Chondrocyte (in vitro differentiated cells): ENCODE data around the gene CCDC93. TPM values are rescaled to one million over a fixed set of nuclear protein-coding genes. Genes with fewer than 3 reads are reported as not detected.

Source experiments
- DNase-seq: peaks from one replicate; pipeline ENCODE4 v3.0.0; 2021; ENCODE audit warnings: mixed read lengths, low spot score
- H3K27ac Mint-ChIP-seq: one replicate; pipeline ENCODE4 v1.8.0; 2021; ENCODE audit warnings: mild to moderate bottlenecking, moderate library complexity, mixed read lengths; ENCODE audit not compliant: unreplicated experiment
- H3K27me3 Mint-ChIP-seq: 2 replicates; pipeline ENCODE4 v1.8.0; 2021; ENCODE audit warnings: low read depth, mixed read lengths
- H3K36me3 Mint-ChIP-seq: 2 replicates; pipeline ENCODE4 v1.8.0; 2021; ENCODE audit warnings: low read depth, mixed read lengths
- H3K4me1 Mint-ChIP-seq: 2 replicates; pipeline ENCODE4 v1.8.0; 2021; ENCODE audit warnings: low read depth, mild to moderate bottlenecking, mixed read lengths
- H3K4me3 Mint-ChIP-seq: one replicate; pipeline ENCODE4 v1.8.0; 2021; ENCODE audit warnings: mild to moderate bottlenecking, moderate library complexity, mixed read lengths; ENCODE audit not compliant: unreplicated experiment
- H3K9me3 Mint-ChIP-seq: 2 replicates; pipeline ENCODE4 v1.8.0; 2021; ENCODE audit warnings: low read depth, mixed read lengths
- total RNA-seq: library from RNA; stranded (reverse); gene quantifications from 3 replicates; pipeline ENCODE4 v1.2.1, GENCODE V29; 2021
- TF ChIP-seq, protein P1 (sequence below): fragments of 200-600 bp; sonication (generic); IDR thresholded peaks from 2 replicates; pipeline ENCODE4 v1.5.0; 2021; ENCODE audit warnings: antibody characterized with exemption, mild to moderate bottlenecking, moderate library complexity

Gene CCDC93
- total RNA-seq, 1 donor from 2014 or later = 22.8 TPM

DNA sequence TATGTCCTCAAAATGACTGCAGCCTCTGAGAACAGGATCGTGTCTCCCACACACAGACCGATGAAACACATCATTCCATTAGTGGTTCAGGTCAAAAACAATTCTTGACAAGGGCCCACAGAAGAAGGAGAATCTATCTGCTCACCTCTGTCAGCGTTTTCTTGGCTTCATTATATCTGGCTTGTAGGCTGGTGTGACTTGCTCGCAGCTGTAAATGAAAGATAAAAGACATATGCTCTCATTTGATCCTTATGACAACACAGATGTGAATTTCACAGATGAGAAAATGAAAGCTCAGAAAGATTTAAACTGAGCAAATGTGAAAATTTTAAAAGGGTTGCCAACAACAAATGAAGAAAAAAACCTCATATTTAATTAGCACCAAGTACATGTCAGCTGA is 61.6 kb downstream of the CCDC93 start:
- H3K4me1 Mint-ChIP-seq = peaks cover 6% of the 10 kb centered on the region
- no peaks in the 10 kb centered on the region for H3K27me3 Mint-ChIP-seq
- TF ChIP-seq, protein P1, sequence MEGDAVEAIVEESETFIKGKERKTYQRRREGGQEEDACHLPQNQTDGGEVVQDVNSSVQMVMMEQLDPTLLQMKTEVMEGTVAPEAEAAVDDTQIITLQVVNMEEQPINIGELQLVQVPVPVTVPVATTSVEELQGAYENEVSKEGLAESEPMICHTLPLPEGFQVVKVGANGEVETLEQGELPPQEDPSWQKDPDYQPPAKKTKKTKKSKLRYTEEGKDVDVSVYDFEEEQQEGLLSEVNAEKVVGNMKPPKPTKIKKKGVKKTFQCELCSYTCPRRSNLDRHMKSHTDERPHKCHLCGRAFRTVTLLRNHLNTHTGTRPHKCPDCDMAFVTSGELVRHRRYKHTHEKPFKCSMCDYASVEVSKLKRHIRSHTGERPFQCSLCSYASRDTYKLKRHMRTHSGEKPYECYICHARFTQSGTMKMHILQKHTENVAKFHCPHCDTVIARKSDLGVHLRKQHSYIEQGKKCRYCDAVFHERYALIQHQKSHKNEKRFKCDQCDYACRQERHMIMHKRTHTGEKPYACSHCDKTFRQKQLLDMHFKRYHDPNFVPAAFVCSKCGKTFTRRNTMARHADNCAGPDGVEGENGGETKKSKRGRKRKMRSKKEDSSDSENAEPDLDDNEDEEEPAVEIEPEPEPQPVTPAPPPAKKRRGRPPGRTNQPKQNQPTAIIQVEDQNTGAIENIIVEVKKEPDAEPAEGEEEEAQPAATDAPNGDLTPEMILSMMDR = no peak
- H3K4me3 Mint-ChIP-seq = no peak overlapping the region
- DNase-seq = no peak
- H3K27ac Mint-ChIP-seq = no peak overlapping the region
- no peaks in the 10 kb centered on the region for H3K9me3 Mint-ChIP-seq
- peaks cover 39% of the 10 kb centered on the region for H3K36me3 Mint-ChIP-seq

DNA sequence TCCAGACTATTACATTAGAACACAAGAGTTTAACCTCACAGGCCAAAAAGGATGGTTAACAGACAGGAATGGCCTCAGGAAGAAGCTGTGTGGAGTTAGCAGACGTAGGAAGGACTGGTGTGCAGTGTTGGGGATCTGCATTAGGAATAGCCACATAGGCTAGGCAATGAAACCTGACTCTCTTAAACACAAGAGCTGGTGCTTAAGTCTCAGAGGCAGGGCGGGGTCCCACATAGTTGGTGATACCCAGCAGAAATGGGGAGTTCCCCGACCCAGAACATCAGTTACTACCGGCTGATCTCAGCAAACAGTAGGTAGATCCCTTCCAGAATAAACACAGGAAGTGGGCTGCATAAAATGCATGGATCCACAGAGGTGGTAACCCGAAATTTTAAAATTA is 64.1 kb downstream of the CCDC93 start:
- no peak overlapping the region for H3K4me3 Mint-ChIP-seq
- no peak overlapping the region for H3K27ac Mint-ChIP-seq
- no peak for DNase-seq
- no peaks in the 10 kb centered on the region for H3K27me3 Mint-ChIP-seq
- peaks cover 51% of the 10 kb centered on the region for H3K36me3 Mint-ChIP-seq
- TF ChIP-seq, protein P1 = no peak
- H3K9me3 Mint-ChIP-seq = no peaks in the 10 kb centered on the region
- H3K4me1 Mint-ChIP-seq = peaks cover 6% of the 10 kb centered on the region

DNA sequence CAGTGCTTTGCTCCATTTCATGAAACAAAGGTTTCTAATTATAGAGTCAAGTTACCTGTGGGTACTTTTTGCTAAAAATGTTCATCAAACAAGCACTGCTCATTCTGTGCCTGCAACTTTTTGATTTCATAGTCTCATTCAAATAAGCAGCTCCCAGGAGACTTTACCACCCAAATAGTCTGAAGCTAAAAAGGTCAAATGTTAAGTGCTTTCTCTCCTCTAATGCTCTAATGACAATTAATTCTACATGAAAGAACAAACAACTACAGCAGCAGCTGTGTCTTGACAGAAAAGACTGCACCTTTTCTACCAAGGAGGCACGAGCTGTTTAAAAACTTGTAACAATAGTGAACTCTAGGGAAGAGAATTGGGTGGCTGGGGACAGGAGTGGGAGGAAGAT is 65.3 kb downstream of the CCDC93 start:
- TF ChIP-seq, protein P1 = no peak
- peaks cover 48% of the 10 kb centered on the region for H3K36me3 Mint-ChIP-seq

DNA sequence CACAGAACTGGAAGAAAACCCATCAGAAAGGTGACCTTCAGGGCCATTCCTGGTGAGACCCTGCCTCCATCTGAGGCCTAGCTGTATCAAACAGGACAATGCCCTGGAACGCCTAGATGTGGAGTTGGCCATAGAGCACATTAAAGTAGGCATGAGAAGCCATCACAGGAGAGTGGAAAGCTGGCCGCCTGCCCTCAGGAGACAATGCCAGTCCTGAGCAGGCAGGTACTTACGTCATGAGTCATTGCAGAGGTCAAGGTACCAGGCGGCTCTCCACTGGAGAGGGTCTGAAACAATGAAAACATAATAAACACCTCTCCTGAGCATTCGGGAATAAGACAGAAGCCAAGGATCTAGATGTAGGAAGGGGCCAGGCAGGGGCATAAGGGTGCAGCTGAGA is 68.6 kb downstream of the CCDC93 start:
- Mint-ChIP-seq H3K4me3 (no peak overlapping the region), H3K27me3 (no peaks in the 10 kb centered on the region), H3K4me1 (peaks cover 5% of the 10 kb centered on the region), H3K9me3 (no peaks in the 10 kb centered on the region), H3K27ac (no peak overlapping the region), H3K36me3 (peaks cover 47% of the 10 kb centered on the region)
- DNase-seq = no peak
- TF ChIP-seq, protein P1 = no peak

More for the DNA sequence above, 65.3 kb downstream of the CCDC93 start:
- no peaks in the 10 kb centered on the region for H3K9me3 Mint-ChIP-seq
- no peak overlapping the region for H3K27ac Mint-ChIP-seq
- no peak overlapping the region for H3K4me3 Mint-ChIP-seq
- H3K4me1 Mint-ChIP-seq = peaks cover 6% of the 10 kb centered on the region
- H3K27me3 Mint-ChIP-seq = no peaks in the 10 kb centered on the region
- no peak for DNase-seq

DNA sequence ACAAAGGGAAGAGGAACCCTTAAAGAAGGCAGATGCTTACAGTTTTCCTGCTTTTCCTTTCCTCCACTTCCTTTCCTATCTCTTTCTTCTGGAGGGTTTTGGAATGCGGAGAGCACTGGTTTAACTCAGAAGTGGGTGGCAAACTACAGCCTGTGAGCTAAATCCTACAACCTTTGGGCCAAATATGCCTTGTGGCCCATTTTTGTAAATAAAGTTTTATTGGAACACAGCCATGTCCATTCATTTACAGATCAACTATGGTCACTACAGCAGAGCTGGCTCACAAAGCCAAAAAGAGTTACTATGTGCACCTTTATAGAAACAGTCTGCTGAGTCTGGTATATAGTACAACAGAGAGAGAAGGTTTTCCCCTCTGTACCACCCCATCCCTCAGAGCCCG is 69.1 kb downstream of the CCDC93 start:
- H3K27me3 Mint-ChIP-seq = no peaks in the 10 kb centered on the region
- H3K4me3 Mint-ChIP-seq = no peak overlapping the region
- H3K36me3 Mint-ChIP-seq = peaks cover 51% of the 10 kb centered on the region
- H3K9me3 Mint-ChIP-seq = no peaks in the 10 kb centered on the region
- no peak overlapping the region for H3K27ac Mint-ChIP-seq
- TF ChIP-seq, protein P1 = no peak
- H3K4me1 Mint-ChIP-seq = no peaks in the 10 kb centered on the region
- no peak for DNase-seq
